HEK293 (cell line): ENCODE results near the gene PKN1.

ENCODE experiments used
- GLIS1 ChIP-seq: fragments of 450-650 bp; formaldehyde crosslinking; IDR thresholded peaks from 2 replicates; pipeline ENCODE4 v1.5.1; 2016; ENCODE audit warnings: missing biosample characterization, missing genetic modification characterization
- GLIS2 ChIP-seq: fragments of 450-650 bp; formaldehyde crosslinking; IDR thresholded peaks from 2 replicates; pipeline ENCODE4 v1.5.1; 2016; ENCODE audit warnings: missing biosample characterization, missing genetic modification characterization
- HOXD13 ChIP-seq: sonication (generic); formaldehyde crosslinking; IDR thresholded peaks from 2 replicates; pipeline ENCODE4 v1.8.0; 2022; ENCODE audit warnings: missing genetic modification reagents, borderline replicate concordance
- KLF1 ChIP-seq: fragments of 450-650 bp; formaldehyde crosslinking; IDR thresholded peaks from 2 replicates; pipeline ENCODE4 v1.5.1; 2016; ENCODE audit warnings: missing biosample characterization, missing genetic modification characterization
- KLF9 ChIP-seq: fragments of 450-650 bp; formaldehyde crosslinking; IDR thresholded peaks from 2 replicates; pipeline ENCODE4 v1.5.1; 2016; ENCODE audit warnings: missing biosample characterization, missing genetic modification characterization, low read depth
- MYNN ChIP-seq: fragments of 450-650 bp; formaldehyde crosslinking; IDR thresholded peaks from 2 replicates; pipeline ENCODE4 v1.5.1; 2016; ENCODE audit warnings: missing biosample characterization, missing genetic modification characterization, borderline replicate concordance
- PRDM1 ChIP-seq: fragments of 450-650 bp; formaldehyde crosslinking; IDR thresholded peaks from 2 replicates; pipeline ENCODE4; 2016; ENCODE audit warnings: missing biosample characterization, missing genetic modification characterization
- SCRT2 ChIP-seq: fragments of 450-650 bp; formaldehyde crosslinking; IDR thresholded peaks from 2 replicates; pipeline ENCODE4 v1.5.1; 2016; ENCODE audit warnings: missing biosample characterization, missing genetic modification characterization
- SP3 ChIP-seq: fragments of 450-650 bp; formaldehyde crosslinking; IDR thresholded peaks from 2 replicates; pipeline ENCODE4 v1.5.1; 2016; ENCODE audit warnings: missing biosample characterization, missing genetic modification characterization
- SP7 ChIP-seq: fragments of 450-650 bp; formaldehyde crosslinking; IDR thresholded peaks from 2 replicates; pipeline ENCODE4 v1.5.1; 2016; ENCODE audit warnings: missing biosample characterization, missing genetic modification characterization
- TRIM28 ChIP-seq: IDR thresholded peaks from 2 replicates; pipeline ENCODE4 v1.6.1; 2011; ENCODE audit warnings: low read length, control low read depth, borderline replicate concordance
- YY1 ChIP-seq: fragments of 450-650 bp; formaldehyde crosslinking; IDR thresholded peaks from 2 replicates; pipeline ENCODE4 v1.5.1; 2018; ENCODE audit warnings: missing biosample characterization, missing genetic modification characterization
- ZBTB48 ChIP-seq: fragments of 450-650 bp; formaldehyde crosslinking; IDR thresholded peaks from 2 replicates; pipeline ENCODE4 v1.5.1; 2016; ENCODE audit warnings: missing biosample characterization, missing genetic modification characterization
- ZBTB49 ChIP-seq: fragments of 450-650 bp; formaldehyde crosslinking; IDR thresholded peaks from 2 replicates; pipeline ENCODE4 v1.5.1; 2016; ENCODE audit warnings: missing biosample characterization, missing genetic modification characterization, low read depth
- ZFP69B ChIP-seq: fragments of 450-650 bp; formaldehyde crosslinking; IDR thresholded peaks from 2 replicates; pipeline ENCODE4 v1.5.1; 2016; ENCODE audit warnings: missing biosample characterization, missing genetic modification characterization
- ZNF112 ChIP-seq: fragments of 450-650 bp; formaldehyde crosslinking; IDR thresholded peaks from 2 replicates; pipeline ENCODE4 v1.5.0; 2017; ENCODE audit warnings: missing biosample characterization, missing genetic modification characterization
- ZNF132 ChIP-seq: fragments of 450-650 bp; formaldehyde crosslinking; IDR thresholded peaks from 2 replicates; pipeline ENCODE4 v1.5.1; 2017; ENCODE audit warnings: missing biosample characterization, missing genetic modification characterization, borderline replicate concordance
- ZNF146 ChIP-seq: fragments of 450-650 bp; formaldehyde crosslinking; IDR thresholded peaks from 2 replicates; pipeline ENCODE4 v1.5.1; 2016; ENCODE audit warnings: missing biosample characterization, missing genetic modification characterization
- ZNF16 ChIP-seq: fragments of 450-650 bp; formaldehyde crosslinking; IDR thresholded peaks from 2 replicates; pipeline ENCODE4 v1.5.1; 2016; ENCODE audit warnings: low read depth, missing biosample characterization, missing genetic modification characterization
- ZNF223 ChIP-seq: fragments of 450-650 bp; formaldehyde crosslinking; IDR thresholded peaks from 2 replicates; pipeline ENCODE4 v1.5.1; 2016; ENCODE audit warnings: missing biosample characterization, missing genetic modification characterization
- ZNF292 ChIP-seq: fragments of 450-650 bp; formaldehyde crosslinking; IDR thresholded peaks from 2 replicates; pipeline ENCODE4 v1.5.1; 2016; ENCODE audit warnings: low read depth, missing biosample characterization, missing genetic modification characterization, borderline replicate concordance
- ZNF350 ChIP-seq: fragments of 450-650 bp; formaldehyde crosslinking; IDR thresholded peaks from 2 replicates; pipeline ENCODE4 v1.5.0; 2017; ENCODE audit warnings: missing biosample characterization, mild to moderate bottlenecking, missing genetic modification characterization
- ZNF37A ChIP-seq: fragments of 450-650 bp; IDR thresholded peaks from 2 replicates; pipeline ENCODE4 v1.5.1; 2018; ENCODE audit warnings: missing biosample characterization, missing genetic modification characterization
- ZNF426 ChIP-seq: fragments of 450-650 bp; formaldehyde crosslinking; IDR thresholded peaks from 2 replicates; pipeline ENCODE4 v1.5.1; 2017; ENCODE audit warnings: missing biosample characterization, missing genetic modification characterization, mild to moderate bottlenecking, inconsistent platforms, moderate library complexity
- ZNF48 ChIP-seq: fragments of 450-650 bp; formaldehyde crosslinking; IDR thresholded peaks from 2 replicates; pipeline ENCODE4 v1.5.1; 2016; ENCODE audit warnings: missing biosample characterization, missing genetic modification characterization
- ZNF600 ChIP-seq: fragments of 450-650 bp; formaldehyde crosslinking; IDR thresholded peaks from 2 replicates; pipeline ENCODE4 v1.5.1; 2016; ENCODE audit warnings: missing biosample characterization, missing genetic modification characterization
- ZNF623 ChIP-seq: fragments of 450-650 bp; formaldehyde crosslinking; IDR thresholded peaks from 2 replicates; pipeline ENCODE4 v1.5.1; 2016; ENCODE audit warnings: missing biosample characterization, missing genetic modification characterization
- ZNF660 ChIP-seq: fragments of 450-650 bp; IDR thresholded peaks from 2 replicates; pipeline ENCODE4 v1.5.1; 2018; ENCODE audit warnings: missing biosample characterization, mild to moderate bottlenecking, missing genetic modification characterization
- ZNF677 ChIP-seq: fragments of 450-650 bp; IDR thresholded peaks from 2 replicates; pipeline ENCODE4 v1.5.0; 2018; ENCODE audit warnings: missing biosample characterization, mild to moderate bottlenecking, missing genetic modification characterization, moderate library complexity
- ZNF701 ChIP-seq: fragments of 450-650 bp; formaldehyde crosslinking; IDR thresholded peaks from 2 replicates; pipeline ENCODE4 v1.5.1; 2016; ENCODE audit warnings: missing biosample characterization, missing genetic modification characterization
- ZSCAN23 ChIP-seq: fragments of 450-650 bp; formaldehyde crosslinking; IDR thresholded peaks from 2 replicates; pipeline ENCODE4 v1.5.1; 2016; ENCODE audit warnings: missing biosample characterization, missing genetic modification characterization
- ZXDB ChIP-seq: fragments of 450-650 bp; formaldehyde crosslinking; IDR thresholded peaks from 2 replicates; pipeline ENCODE4 v1.5.1; 2016; ENCODE audit warnings: missing biosample characterization, missing genetic modification characterization
- TF ChIP-seq, protein P1 (sequence below): fragments of 450-650 bp; formaldehyde crosslinking; IDR thresholded peaks from 2 replicates; pipeline ENCODE4 v1.5.1; 2016; ENCODE audit warnings: missing biosample characterization, missing genetic modification characterization
- TF ChIP-seq, protein P2 (sequence below): fragments of 450-650 bp; formaldehyde crosslinking; IDR thresholded peaks from 2 replicates; pipeline ENCODE4 v1.5.1; 2016; ENCODE audit warnings: missing biosample characterization, missing genetic modification characterization
- TF ChIP-seq, protein P3 (sequence below): fragments of 450-650 bp; formaldehyde crosslinking; IDR thresholded peaks from 2 replicates; pipeline ENCODE4 v1.5.1; 2017; ENCODE audit warnings: missing biosample characterization, mild to moderate bottlenecking, missing genetic modification characterization, moderate library complexity

The PKN1 gene

DNA sequence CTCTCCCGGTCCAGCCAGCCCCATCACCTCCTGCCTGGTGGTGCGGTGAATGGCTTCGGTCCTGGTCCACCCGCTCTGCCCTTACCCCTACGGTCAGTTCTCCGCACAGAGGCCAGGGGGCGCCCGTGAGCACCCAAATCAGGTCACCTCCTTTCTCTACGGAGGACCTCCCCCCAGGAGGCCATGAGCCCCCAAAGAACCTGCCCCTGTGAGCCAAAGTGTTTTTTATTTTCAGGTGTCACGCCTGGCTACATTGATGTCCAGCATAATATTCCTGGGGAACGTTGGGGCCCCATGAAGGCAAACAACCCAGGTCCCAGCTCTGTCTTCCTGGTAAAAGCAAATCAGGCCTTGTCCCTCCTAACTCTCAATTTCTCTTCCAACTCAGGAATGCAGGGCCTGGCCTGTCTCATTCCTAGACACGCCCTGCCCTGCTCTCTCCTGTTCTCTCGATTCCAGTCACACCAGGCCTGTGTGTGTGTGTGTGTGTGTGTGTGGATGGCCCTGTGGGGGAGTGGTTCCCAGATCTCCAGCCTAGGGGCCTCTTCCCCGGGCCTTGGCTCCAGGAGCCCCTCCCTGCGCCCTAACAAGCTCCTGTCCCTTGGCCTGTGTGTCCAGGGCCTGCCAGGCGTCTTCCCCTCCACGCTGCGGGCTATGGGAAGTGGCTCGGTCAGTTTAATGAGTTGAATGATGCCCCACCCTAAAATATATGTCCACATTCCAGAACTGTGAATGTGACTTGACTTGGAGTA, 72.6 kb downstream of the PKN1 start (continued):
- TF ChIP-seq YY1 (tag by site-specific recombination) = no peak
- TF ChIP-seq, protein P1, sequence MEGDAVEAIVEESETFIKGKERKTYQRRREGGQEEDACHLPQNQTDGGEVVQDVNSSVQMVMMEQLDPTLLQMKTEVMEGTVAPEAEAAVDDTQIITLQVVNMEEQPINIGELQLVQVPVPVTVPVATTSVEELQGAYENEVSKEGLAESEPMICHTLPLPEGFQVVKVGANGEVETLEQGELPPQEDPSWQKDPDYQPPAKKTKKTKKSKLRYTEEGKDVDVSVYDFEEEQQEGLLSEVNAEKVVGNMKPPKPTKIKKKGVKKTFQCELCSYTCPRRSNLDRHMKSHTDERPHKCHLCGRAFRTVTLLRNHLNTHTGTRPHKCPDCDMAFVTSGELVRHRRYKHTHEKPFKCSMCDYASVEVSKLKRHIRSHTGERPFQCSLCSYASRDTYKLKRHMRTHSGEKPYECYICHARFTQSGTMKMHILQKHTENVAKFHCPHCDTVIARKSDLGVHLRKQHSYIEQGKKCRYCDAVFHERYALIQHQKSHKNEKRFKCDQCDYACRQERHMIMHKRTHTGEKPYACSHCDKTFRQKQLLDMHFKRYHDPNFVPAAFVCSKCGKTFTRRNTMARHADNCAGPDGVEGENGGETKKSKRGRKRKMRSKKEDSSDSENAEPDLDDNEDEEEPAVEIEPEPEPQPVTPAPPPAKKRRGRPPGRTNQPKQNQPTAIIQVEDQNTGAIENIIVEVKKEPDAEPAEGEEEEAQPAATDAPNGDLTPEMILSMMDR (tag by site-specific recombination) = peak; percentile 75
- no peak for TF ChIP-seq ZBTB49
- peak; percentile 61 for TF ChIP-seq GLIS2 (tag by site-specific recombination)
- TF ChIP-seq ZNF16 = no peak
- TF ChIP-seq ZNF677 (tag by site-specific recombination) = no peak
- peak; percentile 26; the same call in 1 of the 2 replicates for TF ChIP-seq ZBTB48 (tag by site-specific recombination)
- TF ChIP-seq KLF9 (tag by site-specific recombination) = 0 out of 2 replicates have a peak, but pooled peaks have one; percentile 10
- no peak for TF ChIP-seq HOXD13 (CRISPR knock-in tag)
- no peak for TF ChIP-seq MYNN (tag by site-specific recombination)
- peak; percentile 43; the same call in 1 of the 2 replicates for TF ChIP-seq KLF1 (tag by site-specific recombination)
- peak; percentile 25 for TF ChIP-seq GLIS1 (tag by site-specific recombination)
- TF ChIP-seq ZNF223 (tag by site-specific recombination) = no peak
- TF ChIP-seq PRDM1 (tag by site-specific recombination) = peak; percentile 48; the same call in 1 of the 2 replicates
- no peak for TF ChIP-seq ZNF292 (tag by site-specific recombination)
- TF ChIP-seq, protein P2, sequence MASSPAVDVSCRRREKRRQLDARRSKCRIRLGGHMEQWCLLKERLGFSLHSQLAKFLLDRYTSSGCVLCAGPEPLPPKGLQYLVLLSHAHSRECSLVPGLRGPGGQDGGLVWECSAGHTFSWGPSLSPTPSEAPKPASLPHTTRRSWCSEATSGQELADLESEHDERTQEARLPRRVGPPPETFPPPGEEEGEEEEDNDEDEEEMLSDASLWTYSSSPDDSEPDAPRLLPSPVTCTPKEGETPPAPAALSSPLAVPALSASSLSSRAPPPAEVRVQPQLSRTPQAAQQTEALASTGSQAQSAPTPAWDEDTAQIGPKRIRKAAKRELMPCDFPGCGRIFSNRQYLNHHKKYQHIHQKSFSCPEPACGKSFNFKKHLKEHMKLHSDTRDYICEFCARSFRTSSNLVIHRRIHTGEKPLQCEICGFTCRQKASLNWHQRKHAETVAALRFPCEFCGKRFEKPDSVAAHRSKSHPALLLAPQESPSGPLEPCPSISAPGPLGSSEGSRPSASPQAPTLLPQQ = no peak
- 0 out of 2 replicates have a peak, but pooled peaks have one; percentile 15 for TF ChIP-seq SP7 (tag by site-specific recombination)
- peak; percentile 97 for TF ChIP-seq ZNF660 (tag by site-specific recombination)
- no peak for TF ChIP-seq ZNF132
- TF ChIP-seq ZNF48 = no peak
- no peak for TF ChIP-seq ZNF37A (tag by site-specific recombination)
- no peak for TF ChIP-seq ZNF350 (tag by site-specific recombination)
- no peak for TF ChIP-seq SCRT2 (tag by site-specific recombination)
- TF ChIP-seq ZNF600 = 0 out of 2 replicates have a peak, but pooled peaks have one; percentile 33
- TF ChIP-seq ZNF112 (tag by site-specific recombination) = no peak
- peak; percentile 39 for TF ChIP-seq SP3 (tag by site-specific recombination)
- no peak for TF ChIP-seq ZNF426 (tag by site-specific recombination)
- no peak for TF ChIP-seq ZNF623 (tag by site-specific recombination)
- no peak for TF ChIP-seq ZFP69B (tag by site-specific recombination)
- TF ChIP-seq ZNF701 (tag by site-specific recombination) = no peak
- no peak for TF ChIP-seq TRIM28
- TF ChIP-seq ZXDB (tag by site-specific recombination) = no peak
- TF ChIP-seq ZNF146 = no peak
- TF ChIP-seq, protein P3, sequence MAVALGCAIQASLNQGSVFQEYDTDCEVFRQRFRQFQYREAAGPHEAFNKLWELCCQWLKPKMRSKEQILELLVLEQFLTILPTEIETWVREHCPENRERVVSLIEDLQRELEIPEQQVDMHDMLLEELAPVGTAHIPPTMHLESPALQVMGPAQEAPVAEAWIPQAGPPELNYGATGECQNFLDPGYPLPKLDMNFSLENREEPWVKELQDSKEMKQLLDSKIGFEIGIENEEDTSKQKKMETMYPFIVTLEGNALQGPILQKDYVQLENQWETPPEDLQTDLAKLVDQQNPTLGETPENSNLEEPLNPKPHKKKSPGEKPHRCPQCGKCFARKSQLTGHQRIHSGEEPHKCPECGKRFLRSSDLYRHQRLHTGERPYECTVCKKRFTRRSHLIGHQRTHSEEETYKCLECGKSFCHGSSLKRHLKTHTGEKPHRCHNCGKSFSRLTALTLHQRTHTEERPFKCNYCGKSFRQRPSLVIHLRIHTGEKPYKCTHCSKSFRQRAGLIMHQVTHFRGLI = no peak
- TF ChIP-seq ZSCAN23 (tag by site-specific recombination) = no peak
